Large intestine (tissue), 3 donors: ENCODE results near the gene MICAL2. TPM values are rescaled to one million over a fixed set of nuclear protein-coding genes. Genes with fewer than 3 reads are reported as not detected.

Experiments used
- DNase-seq, 2 donors: peaks; one replicate each; pipeline versions ENCODE4 v3.0.0 to v3.0.0-alpha.2; 2013
- H3K27ac ChIP-seq: one replicate; pipeline ENCODE4 v1.5.1; 2013; ENCODE audit warnings: low read length
- H3K27me3 ChIP-seq: 2 replicates; pipeline ENCODE4 v1.6.1; 2013; ENCODE audit warnings: low read length; ENCODE audit not compliant: control insufficient read depth, insufficient read depth
- H3K36me3 ChIP-seq: 2 replicates; pipeline ENCODE4 v1.6.1; 2013; ENCODE audit warnings: low read length; ENCODE audit not compliant: control insufficient read depth, insufficient read depth
- H3K4me1 ChIP-seq: one replicate; pipeline ENCODE4 v1.6.1; 2013; ENCODE audit warnings: low read length; ENCODE audit not compliant: control insufficient read depth, insufficient read depth
- H3K4me3 ChIP-seq: one replicate; pipeline ENCODE4 v1.5.1; 2013; ENCODE audit warnings: low read length
- H3K9me3 ChIP-seq: one replicate; pipeline ENCODE4 v1.6.1; 2013; ENCODE audit warnings: mild to moderate bottlenecking, low read depth, low read length, moderate library complexity; ENCODE audit not compliant: control insufficient read depth
- WGBS: methylation state at CpG from one replicate; pipeline ENCODE4 v1.1.5; 2013; ENCODE audit warnings: low lambda C conversion rate; ENCODE audit not compliant: insufficient coverage; 5-methylcytosine and 5-hydroxymethylcytosine counted together
- polyA plus RNA-seq: library from polyadenylated mRNA; unstranded; fragments of 120-200 nt; gene quantifications from one replicate; pipeline ENCODE4 v1.2.1, GENCODE V29; 2013

MICAL2 gene
- polyA plus RNA-seq, 1 donor, result 39.8 TPM

DNA sequence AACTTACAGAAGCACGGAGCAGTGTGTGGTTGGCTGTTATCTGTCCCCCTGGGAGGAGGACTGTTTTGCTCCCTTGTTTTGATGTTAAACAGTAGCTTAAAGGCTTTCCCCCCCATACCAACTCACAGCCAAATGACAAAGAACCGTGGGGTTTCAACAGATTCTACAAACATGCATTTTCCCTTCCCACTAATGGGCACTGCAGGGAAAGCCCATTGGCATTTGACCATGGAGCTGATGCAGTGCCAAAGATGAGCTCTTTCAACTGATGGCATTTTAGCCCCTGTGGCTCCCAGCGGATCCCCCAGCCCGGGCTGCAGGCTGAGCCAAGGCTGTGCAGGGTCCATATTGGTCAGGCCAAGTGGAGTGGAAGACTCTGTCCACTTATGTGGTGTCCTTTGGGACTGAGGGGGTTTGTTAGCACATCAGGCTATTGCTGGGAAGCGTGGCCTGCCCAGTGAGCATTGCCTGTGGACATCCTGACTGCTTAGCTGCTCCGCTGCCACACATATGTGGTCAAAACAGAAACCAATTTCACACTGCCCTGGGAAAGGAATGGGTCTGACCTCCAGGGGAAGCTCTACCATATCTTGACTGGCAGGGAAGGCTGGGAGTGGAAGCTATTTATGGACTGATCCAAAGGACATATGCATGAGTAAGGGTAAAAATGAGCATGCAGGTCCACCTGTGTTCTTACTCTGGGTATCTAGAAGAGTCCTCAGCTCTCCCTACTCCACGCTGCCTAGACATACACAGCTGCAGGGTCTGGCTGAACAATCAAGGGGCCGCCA, 150.5 kb downstream of the MICAL2 start:
- DNase-seq, result no peak
- peaks cover 26% of the 10 kb centered on the region for H3K4me1 ChIP-seq
- no peak overlapping the region for H3K4me3 ChIP-seq
- H3K27ac ChIP-seq, result no peak overlapping the region
- H3K9me3 ChIP-seq, result no peaks in the 10 kb centered on the region
- no peaks in the 10 kb centered on the region for H3K27me3 ChIP-seq
- peaks cover 32% of the 10 kb centered on the region for H3K36me3 ChIP-seq
- no CpG with 5 or more reads among the region's 8 CpGs for WGBS

DNA sequence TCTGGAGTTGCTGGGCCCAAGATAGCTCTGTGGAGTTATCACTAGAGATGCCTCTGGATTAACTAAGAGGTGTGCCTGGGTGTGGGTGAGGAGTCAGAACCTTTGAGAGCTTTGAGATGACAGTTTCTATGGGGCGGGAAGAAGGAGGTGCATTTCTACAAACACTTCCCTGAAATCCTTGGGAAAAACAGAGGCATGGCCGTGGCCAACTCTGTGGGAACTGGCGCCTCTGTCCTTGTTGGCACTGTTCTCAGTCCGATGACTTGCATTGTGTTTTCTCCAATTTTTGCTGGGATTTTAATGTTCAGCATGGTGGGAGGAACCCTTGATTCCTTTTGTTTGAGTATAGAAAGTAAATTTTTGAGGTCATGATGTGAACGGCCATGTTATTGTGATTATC, 151.2 kb downstream of the MICAL2 start:
- peaks cover 32% of the 10 kb centered on the region for H3K36me3 ChIP-seq
- H3K27ac ChIP-seq, result no peak overlapping the region

DNA sequence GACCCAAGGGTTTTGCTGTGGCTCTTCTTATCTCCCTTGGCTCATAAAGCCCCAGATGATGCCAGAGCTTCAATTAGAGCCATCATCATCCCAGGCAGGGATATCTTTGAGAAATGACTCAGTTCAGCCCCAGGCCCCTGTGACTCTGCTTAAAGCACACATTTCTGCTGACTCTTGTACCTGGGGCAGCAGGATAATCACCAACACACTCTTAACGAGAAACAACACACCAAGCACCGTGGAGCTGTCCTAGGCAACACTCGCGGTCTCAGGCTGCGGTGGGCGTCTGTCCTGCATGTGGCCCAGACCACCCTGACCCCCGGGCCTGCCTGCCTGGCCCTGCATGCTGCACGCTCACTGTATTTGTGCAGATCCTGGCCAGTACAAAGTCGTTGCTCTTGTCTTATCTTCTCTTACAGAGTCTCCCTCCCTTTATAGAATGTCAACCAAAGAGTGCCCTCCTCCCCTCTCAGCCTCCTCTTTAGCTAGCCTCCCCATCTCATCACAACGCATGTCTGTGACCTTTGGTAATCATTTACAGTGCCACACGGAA, 152.8 kb downstream of the MICAL2 start:
- Histone ChIP-seq H3K27ac (peak overlapping the region; percentile 56), H3K36me3 (peaks cover 24% of the 10 kb centered on the region), H3K4me1 (peaks cover 23% of the 10 kb centered on the region), H3K27me3 (no peaks in the 10 kb centered on the region), H3K9me3 (no peaks in the 10 kb centered on the region), H3K4me3 (no peak overlapping the region)
- no CpG with 5 or more reads among the region's 11 CpGs for WGBS
- DNase-seq, result peak; percentile 65 to 71

More for the DNA sequence above, 151.2 kb downstream of the MICAL2 start:
- Histone ChIP-seq H3K4me1 (peaks cover 27% of the 10 kb centered on the region), H3K9me3 (no peaks in the 10 kb centered on the region), H3K4me3 (no peak overlapping the region), H3K27me3 (no peaks in the 10 kb centered on the region)
- DNase-seq, result no peak
- no CpG with 5 or more reads among the region's 5 CpGs for WGBS

DNA sequence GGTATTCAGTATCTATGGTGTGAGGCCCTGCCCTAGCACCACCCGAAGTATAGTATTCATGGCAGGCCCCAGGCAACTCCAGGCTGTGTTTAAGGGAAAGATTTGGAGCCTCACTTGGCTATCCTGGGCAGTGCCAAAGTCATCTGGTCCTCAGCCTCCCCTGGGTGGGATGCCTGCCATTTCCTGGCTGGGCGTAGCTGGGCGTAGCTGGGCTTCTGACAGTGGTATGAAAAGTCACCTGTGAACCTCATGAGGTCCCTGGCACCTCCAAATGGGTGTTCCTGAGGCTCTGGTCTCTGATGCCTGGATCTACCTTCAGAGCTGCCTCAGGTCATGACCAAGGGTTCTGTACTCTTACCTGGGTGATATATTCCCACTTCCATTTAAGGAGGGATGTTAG, 154.0 kb downstream of the MICAL2 start:
- WGBS, result no CpG with 5 or more reads among the region's 3 CpGs

DNA sequence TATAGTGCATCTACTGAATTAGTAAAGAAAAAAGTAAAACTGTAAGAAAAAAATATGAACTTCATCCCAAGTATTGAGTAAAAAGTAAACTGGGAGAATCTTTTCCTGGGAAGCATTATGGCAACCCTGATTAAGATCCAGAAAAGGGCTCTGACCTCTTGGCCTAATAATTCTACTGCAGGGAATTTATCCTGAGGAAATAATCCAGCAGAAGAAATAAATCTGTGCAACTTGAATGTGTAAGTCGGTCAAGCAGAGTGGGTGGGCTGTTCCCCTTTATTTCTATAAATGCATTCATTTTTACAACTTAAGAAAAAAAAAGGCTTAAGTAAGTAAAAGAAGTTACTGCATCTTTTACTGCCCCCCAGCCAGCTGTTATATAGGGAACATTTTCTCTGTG, 155.7 kb downstream of the MICAL2 start:
- no peaks in the 10 kb centered on the region for H3K27me3 ChIP-seq
- H3K36me3 ChIP-seq, result peaks cover 8% of the 10 kb centered on the region
- H3K4me3 ChIP-seq, result no peak overlapping the region
- no peak overlapping the region for H3K27ac ChIP-seq
- no CpG with 5 or more reads among the region's 1 CpG for WGBS
- no peaks in the 10 kb centered on the region for H3K9me3 ChIP-seq
- DNase-seq, result no peak
- peaks cover 21% of the 10 kb centered on the region for H3K4me1 ChIP-seq

More for the DNA sequence above, 154.0 kb downstream of the MICAL2 start:
- Histone ChIP-seq H3K27me3 (no peaks in the 10 kb centered on the region), H3K27ac (no peak overlapping the region), H3K36me3 (peaks cover 24% of the 10 kb centered on the region), H3K9me3 (no peaks in the 10 kb centered on the region), H3K4me3 (no peak overlapping the region), H3K4me1 (peaks cover 18% of the 10 kb centered on the region)
- DNase-seq, result no peak

DNA sequence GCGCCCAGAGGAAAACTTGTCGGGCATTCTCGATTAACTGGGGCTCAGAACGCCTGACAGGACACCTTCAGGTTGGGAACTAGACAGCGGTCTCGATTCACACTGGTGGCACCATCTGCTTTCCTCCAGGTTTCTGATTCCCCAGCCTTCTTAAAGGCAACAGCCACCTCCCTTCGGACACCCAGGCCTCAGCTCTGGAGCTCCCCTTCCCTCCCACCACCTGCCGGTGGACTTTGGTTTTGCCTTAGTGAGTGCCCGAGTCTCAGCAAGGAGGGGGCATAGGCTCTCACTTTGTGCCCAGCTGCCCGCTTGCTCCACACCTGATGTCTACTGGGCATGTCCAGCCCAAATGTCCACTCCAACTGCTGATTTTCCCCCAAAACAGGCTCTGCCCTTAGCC, 156.6 kb downstream of the MICAL2 start:
- no CpG with 5 or more reads among the region's 10 CpGs for WGBS

DNA sequence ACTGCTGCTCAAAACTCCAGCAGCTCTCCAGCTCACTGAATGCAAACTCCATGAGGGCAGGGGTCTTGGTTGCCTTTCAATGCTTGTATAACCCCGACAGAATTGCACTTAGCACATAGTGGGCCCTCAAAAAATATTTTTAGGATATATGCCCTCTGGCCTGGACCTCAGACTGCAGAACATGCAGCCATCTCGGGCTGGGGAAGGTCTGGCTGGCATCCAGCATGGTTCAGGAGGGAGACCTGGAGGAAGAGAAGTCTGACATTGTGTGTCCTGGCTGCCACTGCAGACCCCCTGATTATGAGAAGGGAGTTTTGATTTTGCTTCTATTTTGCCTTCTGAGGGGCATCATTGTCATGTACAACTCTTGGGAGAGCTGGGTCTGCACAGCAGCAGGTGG, 157.5 kb downstream of the MICAL2 start:
- Histone ChIP-seq H3K36me3 (no peaks in the 10 kb centered on the region), H3K9me3 (no peaks in the 10 kb centered on the region), H3K4me3 (no peak overlapping the region), H3K27ac (no peak overlapping the region), H3K4me1 (peaks cover 16% of the 10 kb centered on the region), H3K27me3 (no peaks in the 10 kb centered on the region)
- no CpG with 5 or more reads among the region's 2 CpGs for WGBS
- DNase-seq, result no peak

More for the DNA sequence above, 156.6 kb downstream of the MICAL2 start:
- H3K36me3 ChIP-seq, result peaks cover 4% of the 10 kb centered on the region
- no peaks in the 10 kb centered on the region for H3K27me3 ChIP-seq
- DNase-seq, result peak in 1 of 2 donors; percentile 48
- no peak overlapping the region for H3K27ac ChIP-seq
- H3K4me3 ChIP-seq, result no peak overlapping the region
- peaks cover 21% of the 10 kb centered on the region for H3K4me1 ChIP-seq
- no peaks in the 10 kb centered on the region for H3K9me3 ChIP-seq

DNA sequence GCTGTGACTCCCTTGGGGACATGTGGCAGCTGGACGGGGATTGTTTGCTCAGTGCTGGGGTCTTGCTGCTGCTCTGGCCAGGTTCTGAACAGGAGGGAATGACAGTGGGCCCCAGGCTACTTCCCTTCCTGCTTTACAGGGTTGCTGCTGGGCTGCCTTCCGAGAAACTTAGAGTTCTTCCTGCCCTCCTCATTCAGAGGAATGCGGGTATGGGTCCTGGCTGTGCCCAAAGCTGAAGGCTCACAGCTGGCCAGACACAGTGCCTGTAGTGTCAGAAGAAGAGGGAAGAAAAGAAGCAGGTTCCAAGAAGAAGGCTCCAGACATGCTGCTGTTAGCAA, 158.7 kb downstream of the MICAL2 start:
- DNase-seq, result no peak
- no CpG with 5 or more reads among the region's 3 CpGs for WGBS

DNA sequence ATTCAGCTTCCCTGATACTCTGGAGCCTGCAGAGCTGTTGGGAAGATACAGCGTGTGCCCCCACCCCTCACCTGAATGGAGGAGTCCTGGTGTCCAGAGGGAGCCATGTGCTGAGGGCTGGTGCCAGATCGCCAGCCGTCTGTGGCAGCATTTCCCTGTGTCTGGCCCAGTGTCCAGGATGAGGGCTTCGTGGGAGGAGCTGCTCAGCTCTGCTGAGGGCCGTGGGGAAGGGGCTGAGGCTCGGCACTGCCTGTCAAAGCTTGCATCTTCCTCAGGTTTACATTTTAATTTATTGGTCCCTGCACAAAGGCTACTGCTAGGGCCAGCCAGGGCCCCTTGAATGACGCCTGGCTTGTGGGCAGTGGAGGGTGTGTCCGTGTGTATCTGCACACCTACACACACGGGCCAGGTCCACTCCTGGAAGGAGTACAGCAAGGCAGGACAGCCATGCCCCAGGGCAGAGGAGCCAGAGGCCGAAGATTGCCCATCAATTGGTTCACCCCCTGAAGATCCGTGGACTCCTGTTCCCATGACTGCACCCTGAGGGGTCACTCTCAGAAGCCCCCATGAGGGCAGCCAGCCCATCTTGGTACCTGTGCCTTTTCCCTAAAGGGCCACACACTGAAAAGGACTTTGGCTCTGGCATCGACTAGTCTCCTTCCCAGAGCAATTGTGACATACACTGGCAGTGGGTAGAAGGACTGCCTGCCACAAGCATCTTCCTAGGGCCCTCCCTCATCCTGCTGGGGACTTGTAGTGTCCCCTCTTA, 159.2 kb downstream of the MICAL2 start:
- H3K4me1 ChIP-seq, result peaks cover 7% of the 10 kb centered on the region
- H3K27me3 ChIP-seq, result no peaks in the 10 kb centered on the region
- no peak overlapping the region for H3K4me3 ChIP-seq
- WGBS, result no CpG with 5 or more reads among the region's 12 CpGs
- H3K9me3 ChIP-seq, result no peaks in the 10 kb centered on the region
- no peaks in the 10 kb centered on the region for H3K36me3 ChIP-seq
- no peak overlapping the region for H3K27ac ChIP-seq
- no peak for DNase-seq

More for the DNA sequence above, 158.7 kb downstream of the MICAL2 start:
- no peak overlapping the region for H3K27ac ChIP-seq
- H3K27me3 ChIP-seq, result no peaks in the 10 kb centered on the region
- no peaks in the 10 kb centered on the region for H3K9me3 ChIP-seq
- H3K4me1 ChIP-seq, result peaks cover 7% of the 10 kb centered on the region
- H3K4me3 ChIP-seq, result no peak overlapping the region
- no peaks in the 10 kb centered on the region for H3K36me3 ChIP-seq

DNA sequence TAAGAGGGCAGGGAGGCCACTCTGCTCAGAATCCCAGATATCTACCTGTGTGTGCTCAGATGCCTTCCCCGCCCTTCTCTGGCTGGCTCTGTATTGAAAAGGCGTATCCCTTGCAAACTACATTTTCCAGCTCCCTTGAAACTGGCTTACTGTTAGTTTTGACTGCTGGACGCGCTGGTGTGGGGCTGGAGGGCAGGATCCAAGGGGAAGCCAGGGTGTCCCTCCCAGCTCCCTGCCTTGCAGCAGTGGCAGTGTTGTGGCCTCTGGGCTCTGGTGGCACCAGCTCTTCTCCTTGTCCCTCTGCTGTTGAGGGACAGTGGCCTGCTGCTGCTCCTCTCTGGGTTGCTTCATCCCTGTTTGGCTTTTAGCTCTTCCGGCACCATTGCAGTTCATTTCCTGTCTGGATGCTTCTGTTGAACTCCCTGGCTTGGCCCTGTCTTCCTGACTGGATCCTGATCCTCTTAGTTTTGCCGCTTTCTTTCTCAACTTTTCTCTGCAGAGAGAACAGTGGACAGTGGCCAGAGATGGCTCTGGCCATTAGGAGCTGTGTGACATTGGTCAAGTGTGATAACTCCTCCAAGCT, 159.9 kb downstream of the MICAL2 start:
- no CpG with 5 or more reads among the region's 6 CpGs for whole genome bisulfite sequencing
- Histone ChIP-seq H3K27ac (no peak overlapping the region), H3K36me3 (no peaks in the 10 kb centered on the region), H3K27me3 (no peaks in the 10 kb centered on the region), H3K4me3 (no peak overlapping the region), H3K4me1 (peaks cover 7% of the 10 kb centered on the region), H3K9me3 (no peaks in the 10 kb centered on the region)
- DNase-seq, result no peak
